ENCODE results near the gene ERFL.

ERFL gene

DNA sequence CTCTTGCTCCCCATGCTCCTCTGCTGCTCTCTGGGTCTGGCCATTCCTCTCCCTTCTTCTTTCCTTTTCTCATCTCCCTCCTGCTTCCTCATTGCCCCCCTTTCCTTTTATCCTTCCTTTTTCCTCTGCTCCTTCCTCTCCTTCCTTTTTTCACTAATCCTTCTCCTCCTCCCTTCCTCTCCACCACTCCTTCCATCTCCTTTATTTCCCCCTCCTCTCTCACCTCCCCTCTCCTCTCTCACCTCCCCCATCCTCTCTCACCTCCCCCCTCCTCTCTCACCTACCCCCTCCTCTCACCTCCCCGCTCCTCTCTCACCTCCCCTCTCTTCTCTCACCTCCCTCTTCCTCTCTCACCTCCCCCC, 31.7 kb downstream of the ERFL start:
- DNase-seq (ENCODE audit: low read depth), result no peak

DNA sequence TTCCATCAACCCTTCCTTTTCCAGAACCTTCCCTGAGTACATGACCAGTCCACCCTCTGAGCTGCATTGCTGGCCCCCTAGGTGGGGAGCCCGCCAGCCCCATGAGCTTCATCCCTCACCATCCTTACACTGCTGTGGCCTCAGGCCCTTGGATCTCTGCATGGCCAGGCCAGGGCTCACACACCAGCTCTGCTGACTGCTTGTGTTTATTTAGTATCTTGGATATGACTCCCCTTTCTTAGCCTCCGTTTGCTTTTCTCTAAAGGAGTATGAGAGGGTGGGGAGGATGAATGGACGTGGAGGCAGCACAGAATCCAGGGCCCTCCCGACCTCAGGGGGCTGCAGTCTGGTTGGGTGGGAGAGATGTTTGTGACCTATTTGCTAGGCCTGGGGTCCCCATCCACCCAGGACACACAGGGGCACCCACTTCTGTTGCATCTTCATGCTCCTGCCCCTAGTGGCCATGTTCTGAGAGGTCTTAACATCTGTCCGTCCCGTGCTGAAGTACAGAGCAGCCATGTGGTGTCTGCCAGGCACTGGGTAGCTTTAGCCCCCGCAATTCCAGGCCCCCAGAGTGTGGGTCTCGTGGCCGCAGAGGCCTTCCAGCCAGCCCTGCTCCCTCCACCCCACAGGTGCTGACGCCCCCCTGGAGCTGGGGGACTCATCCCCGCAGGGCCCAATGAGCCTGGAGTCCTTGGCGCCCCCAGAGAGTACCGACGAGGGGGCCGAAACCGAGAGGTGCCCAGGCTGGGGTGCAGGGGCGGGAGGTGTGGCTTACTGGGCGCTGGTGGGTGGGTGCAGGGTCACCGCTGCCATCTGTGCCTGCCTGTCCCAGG, 32.3 kb downstream of the ERFL start:
- DNase-seq (ENCODE audit: low read depth), result no peak

DNA sequence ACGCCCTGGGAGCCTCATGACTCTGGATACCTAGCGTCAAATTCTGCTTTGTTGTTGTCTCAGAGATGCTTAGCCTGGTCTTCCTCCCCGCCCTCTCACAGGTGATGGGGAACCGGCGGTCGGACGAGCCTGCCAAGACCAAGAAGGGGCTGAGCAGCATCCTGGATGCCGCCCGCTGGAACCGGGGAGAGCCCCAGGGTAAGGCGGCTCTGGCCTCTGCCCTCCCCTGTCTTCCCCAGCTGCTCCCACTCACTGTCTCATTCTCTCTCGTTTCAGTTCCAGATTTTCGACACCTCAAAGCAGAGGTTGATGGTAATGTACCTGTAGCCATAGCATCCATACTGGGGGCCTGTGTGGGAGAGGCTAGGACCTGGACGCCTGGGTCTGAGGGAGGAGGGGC, 33.9 kb downstream of the ERFL start:
- no peak for DNase-seq (ENCODE audit: low read depth)

DNA sequence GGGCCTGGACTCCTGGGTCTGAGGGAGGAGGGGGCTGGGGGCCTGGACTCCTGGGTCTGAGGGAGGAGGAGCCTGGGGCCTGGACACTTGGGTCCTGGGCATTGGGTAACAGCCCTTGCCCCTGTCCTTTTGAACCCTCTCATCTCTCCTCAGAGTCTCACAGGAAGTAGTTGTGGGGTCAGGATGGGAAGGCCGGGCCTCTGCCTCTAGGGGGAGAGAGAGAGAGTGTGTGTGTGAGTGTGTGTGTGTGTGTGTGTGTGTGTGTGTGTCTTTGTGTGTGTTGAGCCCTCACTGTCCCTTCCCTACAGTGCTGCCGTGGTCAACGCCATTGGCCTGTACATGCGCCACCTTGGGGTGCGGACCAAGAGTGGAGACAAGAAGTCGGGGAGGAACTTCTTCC, 34.4 kb downstream of the ERFL start:
- DNase-seq (ENCODE audit: low read depth), result no peak

DNA sequence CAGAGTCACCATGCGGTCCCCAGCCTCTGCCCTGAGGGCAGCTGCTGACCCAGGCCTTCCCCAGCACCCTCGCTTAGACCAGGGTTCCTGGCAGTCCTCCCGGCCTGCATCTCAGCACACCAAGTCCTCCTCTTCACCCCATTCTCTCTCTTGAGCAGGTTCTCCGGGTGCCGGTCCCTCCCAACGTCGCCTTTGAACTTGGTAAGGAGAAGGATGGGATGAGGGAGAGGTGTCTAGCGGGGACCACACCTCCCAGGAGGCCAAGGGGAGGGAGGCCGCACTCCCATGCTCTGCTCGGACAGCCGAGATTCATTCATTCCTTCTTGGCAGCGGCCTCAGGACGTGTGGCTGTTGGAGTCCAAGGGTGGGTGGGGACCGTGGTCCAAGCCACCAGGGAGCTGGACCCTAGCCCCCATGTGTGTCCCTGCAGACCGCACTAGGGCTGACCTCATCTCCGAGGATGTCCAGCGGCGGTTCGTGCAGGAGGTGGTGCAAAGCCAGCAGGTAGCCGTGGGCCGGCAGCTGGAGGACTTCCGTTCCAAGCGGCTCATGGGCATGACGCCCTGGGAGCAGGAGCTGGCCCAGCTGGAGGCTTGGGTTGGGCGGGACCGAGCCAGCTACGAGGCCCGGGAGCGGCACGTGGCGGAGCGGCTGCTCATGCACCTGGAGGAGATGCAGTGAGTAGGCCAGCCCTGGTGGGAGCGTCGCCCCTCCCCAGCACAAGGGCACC, 35.9 kb downstream of the ERFL start:
- no peak for DNase-seq (ENCODE audit: low read depth)

DNA sequence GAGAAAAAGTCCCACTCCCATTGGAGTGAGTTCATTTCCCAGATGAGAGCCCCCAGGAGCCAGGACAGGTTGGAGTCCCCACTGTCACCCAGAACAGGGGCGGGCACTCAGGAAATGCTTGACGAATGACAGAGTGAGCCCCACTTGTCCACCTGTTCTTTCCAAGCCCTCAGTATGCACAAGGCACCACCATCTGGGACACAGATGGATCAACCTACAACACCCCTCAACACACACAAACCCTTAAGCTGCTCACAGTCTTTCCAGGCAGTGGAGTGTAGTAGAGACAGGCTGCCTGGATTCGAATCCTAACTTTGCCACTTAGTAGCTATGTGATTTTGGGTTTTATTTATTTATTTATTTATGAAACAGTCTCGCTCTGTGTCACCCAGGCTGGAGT, 37.3 kb downstream of the ERFL start:
- no peak for DNase-seq (ENCODE audit: low read depth)

DNA sequence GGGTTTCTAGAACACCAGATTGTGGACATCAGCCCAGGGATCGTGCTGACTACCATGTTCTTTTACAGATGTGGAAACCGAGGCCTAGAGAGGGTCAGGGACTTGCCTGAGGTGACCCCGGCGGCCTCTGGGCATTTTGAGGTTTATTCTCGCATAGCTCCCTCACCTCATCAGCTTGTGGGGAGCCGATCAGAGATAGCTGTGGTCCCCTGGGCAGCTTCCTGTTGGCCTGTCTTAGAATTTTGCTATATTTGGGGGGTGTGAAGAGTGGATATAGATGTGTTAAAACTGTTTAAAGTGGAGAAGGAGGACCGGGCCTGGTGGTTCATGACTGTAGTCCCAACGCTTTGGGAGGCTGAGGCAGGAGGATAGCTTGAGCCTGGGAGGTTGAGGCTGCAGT, 38.4 kb downstream of the ERFL start:
- DNase-seq (ENCODE audit: low read depth), result no peak

DNA sequence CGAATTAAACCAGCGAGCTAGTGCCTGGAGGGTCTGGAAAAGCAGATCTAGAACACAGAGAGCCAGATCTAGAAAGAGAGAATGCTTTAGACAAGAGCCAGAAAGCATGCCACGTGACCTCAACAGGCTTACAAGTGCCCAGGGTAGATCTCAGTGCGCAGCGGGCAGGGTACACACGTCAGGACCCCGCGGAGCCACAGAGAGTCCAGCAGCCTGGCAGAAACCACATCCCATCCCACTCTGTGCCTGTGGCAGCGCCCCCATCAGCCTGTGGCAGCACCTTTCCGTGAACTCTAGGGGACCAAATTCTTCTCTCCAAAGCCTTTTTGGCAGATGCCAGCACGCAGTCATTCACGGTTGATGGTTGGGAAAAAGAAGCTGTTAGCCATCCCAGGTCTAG, 39.3 kb downstream of the ERFL start:
- no peak for DNase-seq (ENCODE audit: low read depth)

DNA sequence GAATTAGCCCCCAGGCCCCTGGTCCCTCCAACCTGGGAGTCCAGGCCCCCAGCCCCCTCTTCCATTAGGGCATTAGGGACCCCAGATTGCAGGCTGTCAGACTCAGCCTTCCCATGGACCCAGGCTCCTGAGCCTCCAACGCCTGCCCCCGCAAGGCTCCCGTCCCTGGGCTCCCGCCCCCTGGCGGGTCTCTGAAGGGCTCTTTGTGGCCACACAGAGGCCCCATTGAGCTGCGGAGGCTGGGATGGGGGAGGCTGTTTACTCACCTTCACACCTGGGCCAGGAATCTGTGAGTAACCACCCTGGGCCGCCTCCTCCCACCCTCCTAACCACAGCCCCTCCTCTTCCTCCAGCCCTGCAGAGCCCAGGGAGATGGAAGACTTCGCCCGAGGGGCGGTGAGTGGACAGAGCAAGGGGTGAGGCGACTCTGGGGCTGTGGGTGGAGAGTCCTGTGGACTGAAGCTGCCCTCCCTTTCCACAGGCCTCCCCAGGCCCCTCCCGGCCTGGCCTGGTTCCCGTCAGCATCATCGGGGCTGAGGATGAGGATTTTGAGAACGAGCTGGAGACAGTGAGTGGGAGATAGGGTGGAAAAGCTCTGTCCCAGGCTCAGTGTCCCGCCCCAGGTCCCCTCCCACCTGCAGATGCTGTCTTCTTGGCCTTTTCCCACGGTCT, 40.4 kb downstream of the ERFL start:
- DNase-seq (ENCODE audit: low read depth), result no peak

DNA sequence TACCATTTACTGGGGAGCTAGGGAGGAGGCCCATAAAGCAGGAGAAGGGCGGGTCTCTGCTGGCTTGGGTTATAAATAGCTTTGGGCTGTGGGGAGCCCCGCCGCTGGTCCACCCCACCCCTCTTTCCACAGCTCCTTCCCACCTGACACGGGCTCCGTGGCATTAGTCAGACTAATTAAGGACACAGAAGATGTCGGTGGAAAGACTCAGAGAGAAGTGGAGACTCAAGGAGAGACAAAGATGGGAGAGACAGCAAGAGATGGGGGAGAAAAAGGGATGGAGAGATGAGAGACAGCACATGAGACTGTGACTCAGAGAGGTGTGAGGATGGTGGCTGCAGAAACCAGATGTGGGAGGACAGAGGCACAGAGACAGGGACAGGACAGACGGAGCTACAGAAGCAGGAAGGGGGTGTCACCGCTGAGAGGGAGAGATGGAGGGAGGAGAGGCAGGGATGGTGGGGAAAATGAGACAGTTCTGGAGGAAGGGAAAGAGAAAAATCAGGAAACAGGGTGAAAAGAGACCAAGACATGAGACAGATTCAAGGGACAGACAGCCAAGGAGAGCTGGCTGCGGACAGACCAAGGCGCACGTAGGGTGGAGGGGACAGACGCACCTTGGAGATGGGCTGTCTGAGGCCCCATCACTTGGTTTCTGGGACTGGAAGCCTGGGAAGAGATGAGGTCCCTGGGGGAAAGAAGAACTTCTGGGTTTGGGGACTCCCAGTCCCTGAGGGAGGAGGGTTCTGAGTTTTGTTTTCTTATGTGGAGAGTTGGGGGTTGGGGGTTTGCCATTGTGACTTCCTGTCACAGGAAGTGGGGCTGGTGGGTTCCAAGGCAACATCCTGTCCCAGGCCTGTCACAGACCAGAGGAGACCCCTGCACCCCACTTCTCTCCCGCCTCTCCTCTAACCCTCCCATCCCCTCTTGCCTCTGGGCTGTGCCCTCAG, 41.2 kb downstream of the ERFL start:
- DNase-seq (ENCODE audit: low read depth), result no peak

DNA sequence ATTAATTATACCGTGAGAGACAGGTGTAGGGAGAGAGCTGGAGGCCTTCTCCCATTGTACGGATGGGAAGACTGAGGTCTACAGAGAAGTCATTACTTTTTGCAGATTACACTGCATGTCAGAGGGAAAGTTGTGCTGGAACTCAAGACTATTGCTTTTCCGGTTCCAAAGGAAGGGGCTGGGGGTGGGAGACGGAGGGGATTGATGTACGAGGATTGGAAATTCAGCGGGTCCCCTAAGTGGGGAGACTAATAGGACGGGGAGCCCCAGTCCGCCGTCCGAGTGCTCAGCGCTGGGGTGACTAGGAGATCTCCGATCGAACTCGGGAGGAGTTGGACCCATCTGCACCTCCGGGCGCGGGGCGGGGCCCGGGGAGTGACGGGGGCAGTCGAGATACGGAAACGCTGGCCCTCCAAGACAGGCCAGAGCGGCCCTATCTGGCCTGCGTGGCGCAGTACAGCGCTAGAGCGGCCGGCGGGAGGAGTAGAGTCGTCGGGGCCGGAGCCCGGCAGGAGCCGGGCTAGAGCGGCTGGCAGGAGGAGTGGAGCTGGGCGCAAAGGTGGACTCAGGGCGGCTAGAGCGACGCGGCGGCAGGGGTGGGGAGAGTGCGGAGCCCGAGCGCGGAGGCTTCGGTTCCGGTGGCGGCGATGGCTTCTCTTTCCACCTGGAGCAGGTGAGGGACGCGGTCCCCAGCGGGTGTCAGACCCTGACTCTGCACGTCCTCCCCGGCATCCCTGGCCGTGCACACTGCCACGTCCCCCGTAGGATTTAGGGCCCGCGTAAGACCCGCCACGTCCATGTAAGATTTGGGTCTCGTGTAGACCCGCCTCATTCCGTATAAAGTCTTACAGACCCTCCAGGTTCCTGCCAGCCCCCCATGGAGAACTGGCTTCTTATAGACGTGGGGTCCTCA, 44.2 kb downstream of the ERFL start:
- peak; percentile 69 for DNase-seq (ENCODE audit: low read depth)

DNA sequence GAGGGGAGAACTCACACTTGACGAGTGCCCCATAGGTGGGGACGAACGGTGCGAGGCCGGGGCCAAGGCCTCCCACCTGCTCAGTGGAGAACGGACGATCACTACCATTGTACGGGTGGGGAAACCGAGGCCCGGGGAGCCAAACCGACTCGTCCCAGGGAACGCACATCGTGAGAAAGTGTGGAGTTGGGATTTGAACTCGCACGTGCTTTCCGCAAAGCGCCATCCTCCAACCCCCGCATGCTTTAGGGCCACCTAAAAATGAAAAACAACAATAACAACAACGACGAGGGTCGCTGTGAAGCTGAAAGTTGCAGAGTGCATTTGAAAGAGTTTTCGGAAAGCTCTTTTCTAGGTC, 44.8 kb downstream of the ERFL start:
- no peak for DNase-seq (ENCODE audit: low read depth)

DNA sequence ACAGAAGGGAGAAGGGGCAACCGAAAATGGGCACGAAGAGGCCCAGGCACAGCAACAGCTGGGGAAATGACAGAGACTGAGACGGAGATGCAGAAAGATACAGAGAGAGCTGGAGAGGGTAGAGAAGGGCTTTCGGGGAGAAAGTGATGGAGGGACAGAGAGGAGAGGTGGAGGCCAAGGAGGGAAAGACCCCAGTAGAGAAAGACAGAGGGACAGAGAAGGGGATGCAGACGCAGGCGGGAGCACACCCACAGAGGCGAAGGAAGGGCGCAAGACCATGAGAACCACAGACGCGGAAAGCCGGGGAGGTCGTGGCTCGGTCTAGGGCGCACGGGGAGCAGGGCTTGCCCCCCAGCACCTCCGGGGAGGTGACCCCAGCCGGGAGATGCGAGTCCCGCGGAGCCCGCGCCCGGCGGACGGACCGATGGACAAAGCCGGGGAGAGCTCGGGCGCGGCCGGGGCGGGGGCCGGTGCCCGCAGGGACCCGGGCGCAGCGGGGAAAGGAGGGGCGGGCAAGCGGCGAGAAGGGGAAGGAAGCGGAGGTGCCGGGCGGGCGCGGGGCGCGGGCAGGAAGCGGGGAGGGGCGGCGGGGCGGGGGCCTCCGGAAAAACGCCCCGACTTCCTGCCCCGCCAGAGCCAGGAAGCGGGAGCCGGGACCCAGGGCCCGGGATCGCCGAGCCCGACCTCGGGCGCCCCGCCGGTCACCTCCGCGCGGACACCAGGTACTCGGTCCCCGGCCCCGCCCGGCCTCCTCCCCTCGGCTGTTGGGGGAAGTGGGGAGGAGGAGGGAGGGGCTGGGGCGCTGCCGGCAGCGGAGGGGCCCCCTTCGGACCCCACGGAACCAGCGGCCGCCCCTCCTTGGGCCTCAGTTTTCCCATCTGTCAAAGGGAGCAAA, 45.4 kb downstream of the ERFL start, which contains the start of gene ARHGEF1:
Gene ARHGEF1 (plus strand): TSS at position 617 of the 895 bp plus-strand sequence. CDS start 4,899 bp downstream, outside the sequence.
- no peak for DNase-seq (ENCODE audit: low read depth)

DNA sequence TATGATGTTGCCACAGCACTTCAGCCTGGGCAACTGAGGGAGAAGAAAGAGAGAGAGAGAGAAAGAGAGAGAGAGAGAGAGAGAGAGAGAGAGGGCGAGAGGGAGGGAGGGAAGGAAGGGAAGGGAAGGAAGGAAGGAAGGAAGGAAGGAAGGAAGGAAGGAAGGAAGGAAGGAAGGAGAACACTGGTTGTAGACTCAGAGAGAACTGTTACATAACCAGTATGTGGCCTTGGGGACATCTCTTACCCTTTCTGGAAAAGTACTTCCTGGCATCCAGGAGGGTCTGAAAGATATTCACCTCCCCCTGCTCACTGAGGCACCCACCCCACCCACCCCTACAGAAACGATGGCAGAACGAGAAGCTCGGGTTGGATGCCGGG, 47.9 kb downstream of the ERFL start:
- no peak for DNase-seq (ENCODE audit: low read depth)

DNA sequence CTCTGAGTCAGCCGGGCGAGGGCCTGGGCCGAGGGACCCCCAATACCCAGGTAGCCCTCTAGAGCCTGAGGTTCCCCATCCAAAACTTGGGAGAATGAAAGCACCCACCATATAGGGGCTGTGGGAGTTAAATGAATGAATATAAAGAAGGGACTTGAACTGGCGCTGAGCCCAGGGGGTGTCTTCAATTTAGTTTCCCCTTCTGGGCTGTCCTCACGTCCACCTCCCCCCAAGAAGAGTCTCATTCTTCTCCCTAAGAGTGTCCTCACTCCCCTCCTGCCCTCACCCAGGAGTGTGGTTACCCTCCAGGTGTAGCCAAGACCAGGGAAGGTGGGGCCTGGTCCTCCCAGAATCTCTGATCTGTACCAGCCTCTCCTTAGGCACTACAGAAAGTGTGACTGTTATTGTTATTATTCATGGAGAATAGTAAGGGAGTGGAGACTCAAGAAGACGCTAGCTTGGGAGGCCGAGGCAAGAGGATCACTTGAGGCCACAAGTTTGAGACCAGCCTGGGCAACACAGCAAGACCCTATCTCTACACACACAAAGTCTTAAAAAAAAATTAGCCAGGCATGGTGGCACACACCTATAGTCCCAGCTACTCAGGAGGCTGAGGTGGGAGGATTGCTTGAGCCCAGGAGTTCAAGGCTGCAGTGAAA, 48.5 kb downstream of the ERFL start:
- DNase-seq (ENCODE audit: low read depth), result no peak

DNA sequence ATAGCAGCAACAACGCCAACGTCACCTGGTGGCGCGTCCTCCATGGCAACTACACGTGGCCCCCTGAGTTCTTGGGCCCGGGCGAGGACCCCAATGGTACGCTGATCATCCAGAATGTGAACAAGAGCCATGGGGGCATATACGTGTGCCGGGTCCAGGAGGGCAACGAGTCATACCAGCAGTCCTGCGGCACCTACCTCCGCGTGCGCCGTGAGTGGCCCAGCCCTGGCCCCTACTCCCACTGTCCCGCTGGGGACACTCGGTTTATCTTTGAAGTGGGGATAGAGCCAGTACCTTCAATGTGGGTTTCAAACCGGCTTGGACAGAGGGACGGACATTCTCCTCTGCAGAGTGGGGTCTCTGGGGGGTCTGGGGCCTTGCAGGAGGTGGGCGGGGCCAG, 49.2 kb downstream of the ERFL start:
- no peak for DNase-seq (ENCODE audit: low read depth)

DNA sequence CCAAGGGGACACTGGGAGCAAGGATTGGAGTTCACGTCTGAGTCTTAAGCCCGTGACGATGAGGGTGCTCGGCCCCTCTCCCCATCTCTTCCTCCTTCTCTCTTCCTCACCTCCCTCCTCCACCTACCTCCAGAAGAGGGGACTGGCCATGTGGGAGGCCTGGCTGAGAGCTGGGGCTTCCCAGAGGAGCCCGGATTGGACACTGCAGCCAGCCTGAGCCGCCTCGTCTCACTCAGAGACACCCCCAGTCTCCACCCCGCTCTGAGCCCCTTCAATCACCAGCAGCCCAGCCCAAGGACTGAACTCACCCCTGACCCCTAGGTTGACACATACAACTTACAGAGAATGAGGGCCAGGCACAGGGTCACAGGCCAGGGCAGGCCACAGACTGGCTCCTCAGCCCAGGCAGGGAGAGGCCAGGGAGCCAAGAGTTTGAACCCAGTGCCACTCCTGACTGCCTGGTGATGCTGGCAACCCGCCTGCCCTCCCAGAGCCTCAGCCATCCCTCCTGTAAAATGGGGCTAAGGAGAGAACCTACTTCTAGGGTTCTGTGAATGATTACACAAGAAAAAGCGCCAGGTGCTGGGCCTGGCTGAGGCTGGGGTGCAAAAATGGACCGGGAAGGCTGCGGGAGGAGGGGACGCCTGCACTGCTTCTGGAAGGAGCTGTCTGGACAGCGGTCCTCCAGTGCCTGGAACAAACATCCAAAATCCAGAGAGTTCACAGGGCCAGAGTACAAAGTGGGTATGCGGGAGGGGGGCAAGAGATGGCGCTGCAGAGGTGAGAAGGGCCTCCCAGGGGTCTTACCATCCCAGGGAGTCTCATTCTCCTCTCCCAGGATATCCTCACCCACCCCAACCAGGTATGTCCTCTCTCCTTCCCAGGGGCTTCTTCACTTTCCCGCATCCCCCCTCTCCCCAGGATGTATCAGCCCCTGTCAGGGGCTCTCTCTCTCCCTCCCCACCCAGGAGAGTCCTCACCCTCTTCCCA, 50.0 kb downstream of the ERFL start:
- no peak for DNase-seq (ENCODE audit: low read depth)

Measured in GM04503 (cell line).